ENCODE results near the gene MEGF11. TPM values are rescaled to one million over a fixed set of nuclear protein-coding genes. Genes with fewer than 3 reads are reported as not detected.

The MEGF11 gene
- total RNA-seq, 1 experiment from 2014 or later: 0.09 TPM

- Mint-ChIP-seq H3K27ac (ENCODE audit: unreplicated experiment) (no peak overlapping the region), H3K4me1 (ENCODE audit: low read depth, unreplicated experiment) (no peaks in the 10 kb centered on the region), H3K36me3 (ENCODE audit: insufficient read depth, unreplicated experiment) (no peaks in the 10 kb centered on the region), H3K9me3 (ENCODE audit: low read depth, unreplicated experiment) (no peaks in the 10 kb centered on the region), H3K27me3 (ENCODE audit: unreplicated experiment) (peaks cover 94% of the 10 kb centered on the region), H3K4me3 (ENCODE audit: low read depth, unreplicated experiment) (no peak overlapping the region)
- BruUV-seq (replicated peaks): no TSS peak
- intact Hi-C loops (cut with micrococcal nuclease; ENCODE audit: unreplicated experiment): no loop called here
- CTCF ChIA-PET: interaction anchor here (1.0 kb wide), 1 partner anchor 13 kb away, joined by 3 read pairs; no protein-coding TSS in a partner anchor
- no peak for TF ChIP-seq CTCF (IDR thresholded peaks at IDR 0.05; ENCODE audit: unreplicated experiment)
- DNase-seq: no peak
These were observed 23.6 kb downstream of the MEGF11 start for GRCh38 chr15:66229790-66230465.

GRCh38 chr15:66228807-66229735 lies 24.5 kb downstream of the MEGF11 start:
- Mint-ChIP-seq H3K4me3 (ENCODE audit: low read depth, unreplicated experiment) (no peak overlapping the region), H3K9me3 (ENCODE audit: low read depth, unreplicated experiment) (no peaks in the 10 kb centered on the region), H3K27ac (ENCODE audit: unreplicated experiment) (no peak overlapping the region), H3K4me1 (ENCODE audit: low read depth, unreplicated experiment) (no peaks in the 10 kb centered on the region), H3K27me3 (ENCODE audit: unreplicated experiment) (peaks cover 85% of the 10 kb centered on the region), H3K36me3 (ENCODE audit: insufficient read depth, unreplicated experiment) (no peaks in the 10 kb centered on the region)
- no peak for DNase-seq
- no peak for TF ChIP-seq CTCF (IDR thresholded peaks at IDR 0.05; ENCODE audit: unreplicated experiment)
- BruUV-seq (replicated peaks): no TSS peak
- intact Hi-C loops (cut with micrococcal nuclease; ENCODE audit: unreplicated experiment): no loop called here
- CTCF ChIA-PET: interaction anchor here (1.0 kb wide), 1 partner anchor 12 kb away, joined by 3 read pairs; no protein-coding TSS in a partner anchor

GRCh38 chr15:66226736-66227135 lies 26.8 kb downstream of the MEGF11 start:
- Mint-ChIP-seq H3K4me3 (ENCODE audit: low read depth, unreplicated experiment) (no peak overlapping the region), H3K27me3 (ENCODE audit: unreplicated experiment) (peaks cover 75% of the 10 kb centered on the region), H3K36me3 (ENCODE audit: insufficient read depth, unreplicated experiment) (no peaks in the 10 kb centered on the region), H3K27ac (ENCODE audit: unreplicated experiment) (no peak overlapping the region), H3K9me3 (ENCODE audit: low read depth, unreplicated experiment) (no peaks in the 10 kb centered on the region), H3K4me1 (ENCODE audit: low read depth, unreplicated experiment) (no peaks in the 10 kb centered on the region)
- TF ChIP-seq CTCF (IDR thresholded peaks at IDR 0.05; ENCODE audit: unreplicated experiment): no peak
- CTCF ChIA-PET: no interaction called here
- intact Hi-C loops (cut with micrococcal nuclease; ENCODE audit: unreplicated experiment): no loop called here
- DNase-seq: no peak
- BruUV-seq (replicated peaks): no TSS peak

GRCh38 chr15:66225656-66226274 lies 27.8 kb downstream of the MEGF11 start:
- Mint-ChIP-seq H3K27me3 (ENCODE audit: unreplicated experiment) (peaks cover 75% of the 10 kb centered on the region), H3K4me3 (ENCODE audit: low read depth, unreplicated experiment) (no peak overlapping the region), H3K27ac (ENCODE audit: unreplicated experiment) (no peak overlapping the region), H3K9me3 (ENCODE audit: low read depth, unreplicated experiment) (no peaks in the 10 kb centered on the region), H3K36me3 (ENCODE audit: insufficient read depth, unreplicated experiment) (no peaks in the 10 kb centered on the region), H3K4me1 (ENCODE audit: low read depth, unreplicated experiment) (no peaks in the 10 kb centered on the region)
- intact Hi-C loops (cut with micrococcal nuclease; ENCODE audit: unreplicated experiment): no loop called here
- no TSS peak for BruUV-seq (replicated peaks)
- DNase-seq: no peak
- CTCF ChIA-PET: no interaction called here
- no peak for TF ChIP-seq CTCF (IDR thresholded peaks at IDR 0.05; ENCODE audit: unreplicated experiment)
